Testis (tissue), 3 donors: ENCODE measurements around the gene CORO2B. TPM values are rescaled to one million over a fixed set of nuclear protein-coding genes. Genes with fewer than 3 reads are reported as not detected.

Source experiments
- DNase-seq: peaks from one replicate; pipeline ENCODE4 v3.0.0-alpha.2; 2019
- H3K27ac ChIP-seq, 2 donors: fragments of 200-600 bp; sonication (generic); one replicate each; pipeline ENCODE4 v1.5.1; 2019
- H3K27me3 ChIP-seq: fragments of 200-600 bp; sonication (generic); one replicate; pipeline ENCODE4 v1.5.1; 2019
- H3K36me3 ChIP-seq: fragments of 200-600 bp; sonication (generic); one replicate; pipeline ENCODE4 v1.5.1; 2017; ENCODE audit warnings: low read depth; ENCODE audit errors: missing control alignments
- H3K4me1 ChIP-seq: fragments of 200-600 bp; sonication (generic); one replicate; pipeline ENCODE4 v1.5.1; 2019
- H3K4me3 ChIP-seq, 2 donors: fragments of 200-600 bp; sonication (generic); one replicate each; pipeline ENCODE4 v1.5.1; 2017 to 2019
- H3K9me3 ChIP-seq: fragments of 200-600 bp; sonication (generic); one replicate; pipeline ENCODE4 v1.5.1; 2017
- POLR2A ChIP-seq: fragments of 450-650 bp; IDR thresholded peaks from one replicate; pipeline ENCODE4 v1.6.1; 2017; ENCODE audit warnings: antibody characterized with exemption, mild to moderate bottlenecking, moderate library complexity
- WGBS, 2 donors: methylation state at CpG; one replicate each; pipeline ENCODE4 v1.1.5; 2018; 5-methylcytosine and 5-hydroxymethylcytosine counted together
- intact Hi-C: fragments of 100-400 bp; cut with DNase I; formaldehyde crosslinking; loops from one replicate; pipeline ENCODE4 v1.15.1; 2023; ENCODE audit warnings: low total_unique reads
- polyA plus RNA-seq: library from polyadenylated mRNA; stranded (reverse); fragments of 350-450 nt; fragmentation: Illumina TruSeq; extraction: RNeasy Lipid Tissue Mini Kit (QIAGEN cat#74804); gene quantifications from one replicate; pipeline ENCODE4 v1.2.3, GENCODE V29; 2014; ENCODE audit warnings: low read depth, low replicate concordance; ENCODE audit not compliant: insufficient read depth
- total RNA-seq, 2 donors: library from RNA; depleted of rRNA; stranded (reverse); fragments of >200 nt; gene quantifications; one replicate each; pipeline ENCODE4 v1.2.3, GENCODE V29; 2016
- TF ChIP-seq, protein P1 (sequence below), 3 experiments: fragments of 450-650 bp in 2 of 3; fragments of 200-600 bp in 1 of 3; sonication (generic) in 1 of 3; IDR thresholded peaks; one replicate each; pipeline ENCODE4 v1.5.1; 2016 to 2019; ENCODE audit warnings: antibody characterized with exemption in 3 of 3, mild to moderate bottlenecking in 2 of 3, moderate library complexity in 1 of 3

The CORO2B gene
- total and polyA plus RNA-seq, 3 donors from 2014 or later, result 1.4 to 4.3 (median 2.2) TPM

DNA sequence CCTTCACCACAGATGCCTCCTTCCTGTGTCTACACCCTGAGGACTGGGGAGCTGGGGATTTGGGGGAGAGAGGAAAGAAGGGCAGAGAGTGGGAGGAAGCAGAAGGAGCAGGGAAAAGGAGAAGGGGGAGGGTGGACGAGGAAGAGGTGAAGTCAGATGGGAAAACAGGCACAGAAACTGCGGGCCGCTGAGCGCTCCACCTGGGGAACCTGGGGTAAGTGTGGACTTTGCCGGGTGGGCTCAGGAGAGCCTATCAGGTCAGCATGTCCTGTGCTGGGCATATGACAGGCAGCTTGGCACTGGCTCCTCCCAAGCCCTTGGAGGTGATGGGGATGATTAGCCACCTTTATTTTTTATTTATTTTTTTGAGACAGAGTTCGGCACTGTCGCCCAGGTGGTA, 62.6 kb downstream of the CORO2B start:
- H3K4me3 ChIP-seq, result no peak overlapping the region
- no peak for TF ChIP-seq POLR2A
- TF ChIP-seq, protein P1, sequence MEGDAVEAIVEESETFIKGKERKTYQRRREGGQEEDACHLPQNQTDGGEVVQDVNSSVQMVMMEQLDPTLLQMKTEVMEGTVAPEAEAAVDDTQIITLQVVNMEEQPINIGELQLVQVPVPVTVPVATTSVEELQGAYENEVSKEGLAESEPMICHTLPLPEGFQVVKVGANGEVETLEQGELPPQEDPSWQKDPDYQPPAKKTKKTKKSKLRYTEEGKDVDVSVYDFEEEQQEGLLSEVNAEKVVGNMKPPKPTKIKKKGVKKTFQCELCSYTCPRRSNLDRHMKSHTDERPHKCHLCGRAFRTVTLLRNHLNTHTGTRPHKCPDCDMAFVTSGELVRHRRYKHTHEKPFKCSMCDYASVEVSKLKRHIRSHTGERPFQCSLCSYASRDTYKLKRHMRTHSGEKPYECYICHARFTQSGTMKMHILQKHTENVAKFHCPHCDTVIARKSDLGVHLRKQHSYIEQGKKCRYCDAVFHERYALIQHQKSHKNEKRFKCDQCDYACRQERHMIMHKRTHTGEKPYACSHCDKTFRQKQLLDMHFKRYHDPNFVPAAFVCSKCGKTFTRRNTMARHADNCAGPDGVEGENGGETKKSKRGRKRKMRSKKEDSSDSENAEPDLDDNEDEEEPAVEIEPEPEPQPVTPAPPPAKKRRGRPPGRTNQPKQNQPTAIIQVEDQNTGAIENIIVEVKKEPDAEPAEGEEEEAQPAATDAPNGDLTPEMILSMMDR (IDR thresholded peaks at IDR 0.05), result no peak
- peak overlapping the region; percentile 77 to 82 for H3K27ac ChIP-seq
- intact Hi-C loops, result no loop called here
- H3K9me3 ChIP-seq, result no peaks in the 10 kb centered on the region
- no peaks in the 10 kb centered on the region for H3K27me3 ChIP-seq
- H3K36me3 ChIP-seq, result no peaks in the 10 kb centered on the region
- DNase-seq, result no peak
- peaks cover 36% of the 10 kb centered on the region for H3K4me1 ChIP-seq
- 85 to 86% methylated on average over 7 of the region's 7 CpGs for WGBS, 2 donors

DNA sequence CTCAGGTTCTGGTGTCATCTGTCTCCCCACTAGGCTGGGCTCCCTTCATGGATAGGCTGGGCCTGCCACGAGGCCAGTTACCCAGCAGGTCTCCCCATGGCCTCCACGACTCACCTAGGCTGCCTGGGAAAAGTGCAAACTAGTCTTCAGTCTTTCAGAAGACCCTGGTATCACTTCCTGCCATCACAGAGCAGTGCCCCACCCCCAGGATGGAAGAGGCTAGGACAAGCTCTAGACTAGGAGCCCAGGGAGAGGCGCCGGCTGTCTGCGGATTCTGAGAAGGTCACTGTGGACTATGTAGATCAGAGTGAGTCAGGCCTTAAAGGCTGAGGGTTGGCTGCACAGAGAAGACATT, 63.7 kb downstream of the CORO2B start:
- no peak overlapping the region for H3K27ac ChIP-seq
- no peaks in the 10 kb centered on the region for H3K36me3 ChIP-seq
- TF ChIP-seq, protein P1 (IDR thresholded peaks at IDR 0.05), result no peak
- no peak for TF ChIP-seq POLR2A
- intact Hi-C loops, result no loop called here
- H3K4me1 ChIP-seq, result peaks cover 35% of the 10 kb centered on the region
- H3K27me3 ChIP-seq, result no peaks in the 10 kb centered on the region
- H3K9me3 ChIP-seq, result no peaks in the 10 kb centered on the region
- DNase-seq, result no peak
- 80 to 89% methylated on average over 4 to 5 of the region's 5 CpGs for WGBS, 2 donors
- H3K4me3 ChIP-seq, result no peak overlapping the region

DNA sequence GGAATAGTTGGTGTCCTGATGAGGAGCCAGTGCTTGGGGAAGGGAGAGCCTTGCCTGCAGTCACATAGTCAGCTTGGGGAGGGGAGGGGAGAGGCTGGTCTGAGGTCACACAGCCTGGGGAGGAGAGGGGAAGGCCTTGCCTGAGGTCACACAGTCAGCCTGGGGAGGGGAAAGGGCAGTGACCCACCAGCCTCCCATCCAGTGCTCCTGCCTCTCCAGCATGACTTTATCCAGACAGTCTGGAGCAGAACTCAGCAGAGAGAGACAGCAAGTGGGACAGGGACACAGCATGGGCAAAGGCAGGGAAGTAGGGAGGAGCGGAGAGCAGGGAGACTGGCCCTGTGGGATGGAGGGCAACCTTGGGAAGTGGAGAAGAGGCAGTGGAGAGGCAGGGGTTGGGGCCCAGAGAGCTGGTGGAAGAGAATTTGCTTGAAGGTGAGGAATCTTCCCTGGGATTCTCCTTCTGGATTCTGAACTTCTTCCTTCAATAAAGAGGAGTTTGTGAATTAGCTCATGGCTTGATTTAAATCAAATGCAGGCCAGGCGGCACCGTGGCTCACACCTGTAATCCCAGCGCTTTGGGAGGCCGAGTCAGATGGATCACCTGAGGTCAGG, 64.5 kb downstream of the CORO2B start:
- DNase-seq, result no peak
- no peak overlapping the region for H3K27ac ChIP-seq
- H3K9me3 ChIP-seq, result no peaks in the 10 kb centered on the region
- H3K27me3 ChIP-seq, result no peaks in the 10 kb centered on the region
- 94% methylated on average over 5 of the region's 5 CpGs for whole genome bisulfite sequencing, 2 donors
- intact Hi-C loops, result no loop called here
- H3K36me3 ChIP-seq, result no peaks in the 10 kb centered on the region
- TF ChIP-seq, protein P1 (IDR thresholded peaks at IDR 0.05), result no peak
- TF ChIP-seq POLR2A, result no peak
- peaks cover 27% of the 10 kb centered on the region for H3K4me1 ChIP-seq
- no peak overlapping the region for H3K4me3 ChIP-seq

DNA sequence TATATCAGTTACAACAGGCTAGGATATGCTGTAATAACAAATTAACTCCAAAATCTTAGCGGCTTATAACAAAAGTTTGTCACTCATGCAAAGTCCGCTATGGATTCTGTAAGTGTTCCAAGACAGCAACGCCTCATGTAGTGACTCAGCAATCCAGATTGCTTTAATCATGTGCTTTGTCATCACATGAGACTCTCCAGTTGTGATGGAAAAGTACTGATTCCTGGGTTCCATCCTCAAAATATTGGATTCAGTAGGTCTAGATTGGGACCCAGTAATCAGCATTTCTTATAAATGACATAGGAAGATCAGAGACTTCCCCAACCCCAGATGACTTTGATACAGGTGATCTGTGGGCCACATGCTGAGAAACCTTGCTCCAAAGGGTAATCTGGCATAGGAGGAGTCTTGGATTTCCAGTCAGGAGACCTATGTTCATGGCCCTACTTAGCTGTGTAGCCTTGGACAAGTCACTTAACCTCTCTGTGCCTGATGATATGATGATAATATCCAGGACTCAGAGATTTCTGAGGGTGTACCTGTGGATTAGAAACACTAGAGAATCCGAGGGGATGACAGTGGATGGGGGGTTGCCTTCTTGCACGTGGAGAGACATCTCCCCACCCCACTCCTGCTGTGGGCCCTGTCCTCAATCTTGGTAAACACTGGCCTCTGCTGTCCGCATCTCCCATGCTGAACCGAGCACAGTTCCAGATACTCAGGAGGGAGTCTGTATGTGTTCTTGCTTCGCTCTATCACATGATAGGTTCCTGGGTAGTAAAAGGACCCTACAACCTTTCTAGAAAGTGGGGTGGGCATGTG, 65.5 kb downstream of the CORO2B start:
- DNase-seq, result no peak
- H3K4me3 ChIP-seq, result no peak overlapping the region
- TF ChIP-seq, protein P1 (IDR thresholded peaks at IDR 0.05), result no peak
- no peak for TF ChIP-seq POLR2A
- H3K27ac ChIP-seq, result no peak overlapping the region
- H3K4me1 ChIP-seq, result peaks cover 19% of the 10 kb centered on the region
- H3K9me3 ChIP-seq, result no peaks in the 10 kb centered on the region
- intact Hi-C loops, result no loop called here
- 89% methylated on average over 8 of the region's 8 CpGs for WGBS, 2 donors
- no peaks in the 10 kb centered on the region for H3K36me3 ChIP-seq
- H3K27me3 ChIP-seq, result no peaks in the 10 kb centered on the region
